Myocyte (in vitro differentiated cells): ENCODE results near the gene ATP2B2. TPM values are rescaled to one million over a fixed set of nuclear protein-coding genes. Genes with fewer than 3 reads are reported as not detected.

Experiments used
- DNase-seq: peaks from one replicate; pipeline ENCODE4 v3.0.0-alpha.2; 2012; ENCODE audit warnings: low read depth
- total RNA-seq: library from RNA; depleted of rRNA; stranded (reverse); fragments of >200 nt; gene quantifications from 2 replicates; pipeline ENCODE4 v1.2.3, GENCODE V29; 2014

Gene ATP2B2
- total RNA-seq, 1 donor from 2014 or later: 0.24 TPM

DNA sequence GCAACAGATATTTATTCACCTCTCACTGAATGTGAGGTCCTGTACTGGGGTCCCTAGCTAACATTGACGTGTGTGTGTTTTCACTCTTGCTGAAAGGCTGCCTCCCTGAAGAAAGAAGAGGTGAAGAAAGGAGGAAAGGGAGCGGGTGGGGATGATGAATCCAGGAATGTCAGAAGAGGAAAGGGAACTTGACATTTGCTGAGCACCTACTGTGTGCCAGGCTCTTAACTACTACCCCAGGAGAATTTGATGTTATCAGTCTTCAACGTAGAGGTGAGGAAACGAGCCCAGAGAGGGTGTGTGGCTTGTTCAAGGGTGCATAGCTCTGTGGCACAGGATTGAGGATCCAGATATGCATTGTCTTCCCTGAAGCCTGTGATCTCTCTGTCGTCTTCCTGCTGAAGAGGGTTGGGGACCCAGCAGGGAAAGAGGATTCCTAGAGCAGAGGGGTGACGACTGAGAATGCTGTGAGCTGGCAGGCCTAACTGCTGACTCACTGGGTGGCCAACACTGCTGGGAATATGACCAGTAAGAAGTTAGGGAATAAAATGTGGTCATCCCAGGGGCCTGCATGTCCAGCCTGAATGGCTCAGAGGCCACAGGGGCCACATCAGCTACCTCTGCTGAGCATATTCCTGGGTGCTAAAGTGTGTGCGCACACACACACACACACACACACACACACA, 6.6 kb upstream of the ATP2B2 start:
- DNase-seq: peak; percentile 71

DNA sequence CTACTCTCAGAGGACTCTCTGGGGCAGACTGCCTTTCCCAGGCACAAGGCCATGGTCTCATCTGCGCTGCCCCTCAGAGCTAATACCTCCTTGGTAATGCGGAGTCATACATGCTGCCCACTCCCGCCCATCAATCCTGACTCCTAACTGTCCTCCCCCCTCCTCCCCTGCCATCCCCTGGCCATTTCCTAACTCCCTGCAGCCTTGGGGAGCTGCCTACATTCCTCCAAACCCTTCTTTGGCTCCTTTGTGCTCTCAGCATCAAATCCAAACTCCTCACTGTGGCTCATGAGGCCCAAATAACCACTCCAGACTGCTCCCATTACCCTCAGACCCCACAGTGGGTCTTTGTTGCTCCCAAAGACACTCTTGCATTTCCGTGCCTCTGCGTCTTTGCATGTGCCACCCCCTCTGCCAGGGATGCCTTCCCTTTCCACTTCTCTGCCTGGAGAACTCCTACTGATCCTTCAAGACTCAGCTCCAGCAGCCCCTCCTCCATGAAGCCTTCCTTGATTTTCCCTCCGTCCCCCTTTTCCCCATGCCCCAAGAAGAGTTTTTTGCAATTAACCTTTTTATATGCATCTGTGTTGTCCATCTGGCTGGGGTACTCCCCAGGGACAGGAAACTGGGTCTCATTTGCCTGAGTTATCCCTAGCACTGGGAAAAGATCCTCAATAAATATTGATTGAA, 5.5 kb upstream of the ATP2B2 start:
- DNase-seq: no peak

DNA sequence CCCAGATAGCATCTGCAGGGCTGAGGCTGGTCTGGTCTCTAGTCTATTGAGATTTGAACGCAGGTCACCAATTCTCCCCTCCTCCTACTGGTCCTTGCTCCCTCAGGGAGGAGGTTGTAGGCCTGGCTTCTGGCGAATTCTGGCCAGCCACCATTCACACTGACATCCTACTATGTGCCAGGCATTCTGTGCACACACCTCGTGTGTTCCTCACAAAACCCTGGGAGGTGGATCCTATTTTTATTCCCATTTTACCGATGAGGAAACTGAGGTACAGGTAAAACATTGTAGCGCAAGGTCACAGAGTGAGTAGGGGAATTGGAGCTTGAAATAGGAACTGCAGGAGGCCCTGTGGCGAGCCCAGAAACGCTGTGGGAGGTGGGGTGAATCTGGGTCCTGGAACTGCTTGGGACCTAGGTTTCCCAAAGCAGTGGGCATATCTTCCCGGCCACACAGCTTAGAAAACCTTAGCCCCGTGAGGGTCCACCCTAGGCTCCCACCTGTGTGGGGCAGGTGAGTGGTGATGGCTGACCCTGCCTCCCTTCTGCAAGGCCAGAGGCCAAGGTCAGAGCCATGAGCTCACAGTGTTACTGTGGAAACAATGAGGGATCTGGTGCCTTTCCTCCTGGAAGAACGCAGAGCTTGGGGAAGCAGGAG, 4.8 kb upstream of the ATP2B2 start:
- no peak for DNase-seq

DNA sequence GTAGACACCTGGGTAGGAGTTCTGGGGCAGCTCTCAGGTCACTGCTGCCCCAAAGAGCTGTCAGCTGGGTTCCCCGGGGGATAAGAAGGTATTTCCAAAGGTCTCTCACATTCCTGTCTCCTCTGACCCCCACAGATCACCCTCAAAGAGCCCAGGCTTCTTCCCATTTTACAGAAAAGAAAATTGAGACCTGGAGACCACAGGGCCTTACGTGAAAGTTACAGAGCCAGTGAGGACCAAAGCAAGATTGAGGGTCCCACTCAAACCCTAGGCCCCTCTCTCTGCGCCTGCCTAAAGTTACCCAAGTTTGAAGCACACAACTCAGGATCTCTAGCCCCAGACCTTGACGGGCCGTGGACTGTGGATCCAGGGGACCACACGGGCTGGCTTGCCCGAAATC, 3.9 kb upstream of the ATP2B2 start:
- DNase-seq: no peak

DNA sequence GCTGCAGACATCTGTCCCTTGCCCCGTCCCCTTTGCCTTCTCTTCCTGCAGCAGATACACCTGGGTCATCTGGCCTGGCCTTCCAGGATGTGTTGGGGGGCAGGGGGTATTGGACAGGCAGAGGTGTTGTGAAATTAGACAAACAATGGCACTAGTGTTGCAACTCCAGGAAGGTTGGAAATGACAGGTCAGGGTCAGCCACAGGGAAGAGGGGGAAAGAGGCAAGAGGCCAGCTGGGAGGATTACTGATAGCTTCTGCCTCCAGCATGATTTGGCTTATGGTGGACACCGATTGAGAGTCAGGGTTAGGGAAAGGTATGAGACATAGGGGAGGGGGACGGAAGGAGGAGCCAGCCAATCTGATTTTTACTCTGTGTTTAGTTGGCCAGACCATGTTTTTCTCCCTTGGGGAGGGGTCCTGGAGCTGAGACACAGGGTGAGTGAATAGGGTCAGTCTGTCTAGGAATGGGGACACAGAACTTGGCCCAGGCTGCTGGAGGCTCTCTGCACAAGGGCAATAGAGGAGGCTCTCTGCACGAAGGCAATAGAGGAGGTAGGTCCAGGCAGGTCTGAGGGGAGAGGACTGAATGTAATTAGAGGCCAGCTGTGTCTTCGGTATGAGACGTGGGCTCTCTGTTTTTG, 3.4 kb upstream of the ATP2B2 start:
- no peak for DNase-seq

DNA sequence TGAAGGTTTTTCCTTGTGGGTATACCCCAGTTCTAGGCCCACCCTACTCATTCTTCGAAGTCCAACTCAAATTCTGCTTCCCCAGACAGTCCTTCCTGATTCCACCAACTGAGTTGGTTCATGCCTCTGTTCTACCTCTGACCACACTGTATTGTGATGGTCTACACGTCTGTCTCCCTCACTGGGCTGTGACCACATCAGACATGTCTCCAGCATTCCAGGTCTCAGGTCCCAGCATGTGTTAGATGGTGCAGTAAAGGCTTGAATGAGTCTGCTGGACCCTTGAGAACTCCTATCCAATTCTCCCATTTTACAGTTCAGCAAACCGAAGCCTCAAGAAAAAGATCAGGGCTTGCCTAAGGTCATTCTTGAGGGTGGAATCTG, 2.8 kb upstream of the ATP2B2 start:
- no peak for DNase-seq

DNA sequence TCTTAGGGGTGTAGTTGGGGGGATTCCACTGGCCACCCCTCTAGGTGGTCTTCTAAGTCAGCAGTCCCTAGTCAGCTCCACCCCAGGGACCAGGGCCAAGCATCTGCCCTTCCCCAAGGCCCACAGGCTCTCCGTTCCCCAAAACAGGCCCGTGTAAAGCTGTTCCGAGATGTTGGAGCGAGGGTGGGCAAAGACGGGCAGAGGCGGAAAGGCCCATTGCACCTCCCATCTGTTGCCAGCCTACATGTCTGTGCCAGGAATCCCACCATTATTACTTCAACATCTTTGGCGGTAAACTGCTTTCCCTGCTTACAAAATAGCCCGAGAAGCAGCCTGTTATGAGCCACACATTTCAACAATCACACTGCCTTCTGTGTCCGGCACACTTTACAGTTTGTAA, 1.9 kb upstream of the ATP2B2 start:
- no peak for DNase-seq

DNA sequence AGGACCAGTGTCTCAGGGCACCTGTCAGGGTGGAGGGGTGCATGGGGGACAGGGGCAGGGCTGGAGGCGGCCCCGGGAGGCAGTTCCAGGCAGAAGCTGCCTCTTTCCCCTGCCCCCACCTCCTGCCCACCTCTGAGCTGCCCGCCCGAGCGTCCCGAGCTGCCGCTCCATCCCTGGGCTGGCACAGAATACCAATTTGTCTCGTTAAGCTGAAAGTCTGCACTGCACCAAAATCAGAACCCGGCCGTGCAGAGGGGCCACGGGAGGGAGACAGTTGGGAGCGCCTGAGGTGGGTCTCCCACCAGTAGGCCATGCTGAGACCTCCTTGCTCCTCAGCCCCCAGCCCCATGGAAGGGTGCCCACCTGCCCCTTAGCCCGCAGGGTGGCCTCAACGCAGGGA, 1.3 kb upstream of the ATP2B2 start:
- DNase-seq: no peak

DNA sequence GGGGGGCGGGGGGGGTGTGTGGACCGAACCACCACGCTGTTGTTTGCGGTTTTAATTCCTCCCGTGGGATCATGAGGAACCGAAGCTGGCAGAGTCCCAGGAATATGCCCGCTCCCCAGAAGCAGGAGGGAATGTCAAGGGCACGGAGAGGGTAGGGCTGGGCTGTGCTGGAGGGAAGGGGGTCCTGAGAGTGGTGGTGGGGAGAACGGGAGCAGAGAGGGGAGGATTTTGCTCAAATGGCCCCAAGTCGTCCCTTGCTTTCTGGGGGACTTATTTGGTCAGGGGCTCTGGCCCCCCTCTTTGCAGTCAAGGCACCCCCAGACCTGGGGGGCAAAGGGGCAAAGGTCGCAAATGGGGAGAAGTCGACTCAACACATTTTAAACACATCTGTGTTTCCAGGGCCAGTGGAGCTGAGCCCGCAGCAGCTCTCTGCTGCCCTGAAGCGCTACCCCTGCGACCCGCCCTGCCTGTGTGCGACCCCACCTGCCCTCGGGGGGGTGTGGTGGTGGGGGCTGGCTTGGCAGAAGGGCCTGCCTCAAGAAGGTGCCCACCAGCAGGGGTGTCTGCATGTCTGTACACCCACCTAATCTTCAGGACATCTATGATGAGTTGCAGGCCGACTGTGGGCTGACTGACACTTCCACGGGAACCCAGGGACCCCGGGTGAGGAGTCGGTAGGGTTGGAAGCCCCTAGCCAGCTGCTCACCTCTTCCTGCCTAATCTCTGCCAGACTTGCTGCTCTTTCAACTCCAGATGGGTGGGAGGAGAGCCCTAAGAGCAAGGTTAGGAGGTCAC, 602 bp upstream of the ATP2B2 start:
- DNase-seq: no peak

DNA sequence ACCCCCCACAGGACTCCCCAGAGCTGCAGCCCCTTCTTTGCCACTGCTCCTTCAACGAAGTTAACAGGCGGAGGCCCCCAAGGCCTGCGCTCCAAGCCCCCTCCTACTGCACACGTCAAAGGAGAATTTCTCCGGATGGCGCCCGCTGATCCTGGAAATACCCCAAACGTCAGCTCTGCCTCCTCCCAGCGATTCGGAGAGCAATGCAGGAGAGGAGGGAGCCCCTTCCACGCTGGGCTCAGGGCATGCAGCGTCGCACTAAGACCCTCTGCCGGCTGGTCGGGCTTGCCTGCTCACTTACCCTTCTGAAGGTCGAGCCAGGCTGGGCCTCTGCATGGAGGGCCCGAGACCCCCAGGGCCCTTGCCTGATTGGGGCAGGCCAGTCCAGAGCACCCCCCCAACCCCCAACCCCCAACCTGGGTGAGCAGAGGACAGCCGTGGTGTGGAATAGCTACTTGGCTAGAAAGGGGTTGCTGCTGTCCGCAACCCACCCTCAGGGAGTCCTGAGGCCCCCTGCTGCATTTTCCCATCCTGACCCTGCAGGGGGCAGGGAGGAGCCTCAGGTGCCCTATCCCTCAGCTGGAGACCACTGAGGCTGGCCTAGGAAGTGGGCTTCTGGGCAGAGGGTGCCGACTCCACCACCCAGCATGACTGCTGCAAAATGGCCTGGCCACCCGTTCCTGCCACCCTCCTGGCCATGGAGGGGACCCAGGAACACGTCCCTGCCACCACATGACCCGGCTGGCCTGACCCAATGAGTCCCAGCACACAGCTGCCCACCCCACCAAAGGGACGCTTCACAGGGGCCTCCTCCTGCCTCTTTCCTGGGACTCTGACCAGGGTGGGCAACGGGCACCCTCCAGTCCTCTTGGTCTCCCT, 976 bp downstream of the ATP2B2 start:
- DNase-seq: no peak

DNA sequence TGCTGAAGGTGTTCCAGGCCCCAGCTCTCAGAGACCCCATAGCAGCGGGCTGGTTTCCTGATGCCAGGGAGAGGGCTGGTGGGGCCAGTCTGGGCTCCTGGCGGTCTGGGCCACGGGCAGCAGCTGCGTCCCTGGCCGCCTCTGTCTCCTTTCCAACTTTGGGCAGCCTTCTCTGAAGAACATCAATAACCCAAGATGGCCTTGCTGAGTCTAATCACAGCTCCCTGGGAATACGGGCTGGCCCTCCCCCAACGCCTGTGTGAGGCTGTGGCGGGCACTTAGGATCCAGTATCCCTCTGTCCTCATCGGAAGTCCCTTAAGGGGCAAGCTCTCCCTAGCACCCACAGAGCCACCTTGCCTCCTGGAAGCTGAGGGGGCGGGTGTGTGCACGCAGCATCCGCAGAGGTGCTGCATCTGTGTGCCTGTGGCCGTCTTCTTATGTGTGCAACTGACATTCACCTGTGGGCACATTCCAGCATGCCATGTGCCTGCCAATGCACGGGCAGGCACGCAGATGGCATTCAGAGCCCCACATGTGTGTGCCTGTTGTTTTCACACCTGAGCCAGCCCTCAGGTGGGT, 2.1 kb downstream of the ATP2B2 start:
- no peak for DNase-seq

DNA sequence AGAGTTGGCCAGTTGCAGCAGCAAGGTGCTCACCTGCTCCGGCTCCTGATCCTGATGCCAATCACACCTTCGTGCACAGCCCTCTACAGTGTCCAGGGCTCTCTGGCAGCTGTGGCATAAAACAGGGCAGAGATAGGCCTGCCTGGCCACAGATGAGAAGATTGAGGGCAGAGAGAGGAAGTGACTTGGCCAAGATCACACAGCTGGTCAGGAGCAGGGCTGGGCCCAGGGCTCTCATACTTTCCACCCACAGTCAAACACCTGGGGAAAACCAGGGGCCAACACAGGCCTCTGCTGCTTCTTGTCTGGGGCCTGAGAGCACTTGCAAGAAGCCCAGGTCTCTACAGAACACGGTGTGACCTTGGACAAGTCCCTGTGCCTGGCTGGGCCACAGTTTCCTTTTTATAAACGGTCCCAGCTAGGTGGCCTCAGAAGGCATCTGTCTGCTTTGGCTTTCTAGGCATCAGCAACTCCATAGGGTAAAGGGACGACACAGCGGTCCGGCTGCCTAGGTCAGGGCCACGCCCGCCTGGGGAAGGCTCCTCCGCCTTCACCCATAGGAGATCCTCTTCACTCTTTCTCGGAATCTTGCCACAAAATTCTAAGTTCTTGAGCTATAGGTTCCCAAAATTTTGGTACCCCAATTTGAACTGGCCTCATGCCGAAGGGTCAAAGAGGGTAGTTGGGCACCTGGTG, 3.1 kb downstream of the ATP2B2 start:
- DNase-seq: no peak

DNA sequence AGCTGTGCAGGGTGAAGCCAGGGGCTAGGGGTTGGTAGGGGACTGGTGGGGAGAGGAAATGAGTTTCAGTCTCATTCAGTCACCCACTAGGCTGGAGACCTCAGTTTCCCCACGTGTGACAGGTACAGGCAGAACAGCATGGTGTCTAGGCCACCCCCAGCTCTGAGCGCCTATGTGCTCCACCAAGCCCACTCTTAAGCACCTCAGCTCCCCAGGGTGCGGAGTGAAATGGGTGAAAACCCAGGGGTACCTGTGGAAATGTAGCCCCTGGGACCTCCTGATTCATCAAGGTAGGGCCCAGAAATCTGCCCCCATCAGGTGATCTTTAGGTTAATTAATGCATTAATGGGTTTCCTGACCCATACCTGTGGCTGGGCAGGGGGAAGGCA, 3.7 kb downstream of the ATP2B2 start:
- DNase-seq: no peak

DNA sequence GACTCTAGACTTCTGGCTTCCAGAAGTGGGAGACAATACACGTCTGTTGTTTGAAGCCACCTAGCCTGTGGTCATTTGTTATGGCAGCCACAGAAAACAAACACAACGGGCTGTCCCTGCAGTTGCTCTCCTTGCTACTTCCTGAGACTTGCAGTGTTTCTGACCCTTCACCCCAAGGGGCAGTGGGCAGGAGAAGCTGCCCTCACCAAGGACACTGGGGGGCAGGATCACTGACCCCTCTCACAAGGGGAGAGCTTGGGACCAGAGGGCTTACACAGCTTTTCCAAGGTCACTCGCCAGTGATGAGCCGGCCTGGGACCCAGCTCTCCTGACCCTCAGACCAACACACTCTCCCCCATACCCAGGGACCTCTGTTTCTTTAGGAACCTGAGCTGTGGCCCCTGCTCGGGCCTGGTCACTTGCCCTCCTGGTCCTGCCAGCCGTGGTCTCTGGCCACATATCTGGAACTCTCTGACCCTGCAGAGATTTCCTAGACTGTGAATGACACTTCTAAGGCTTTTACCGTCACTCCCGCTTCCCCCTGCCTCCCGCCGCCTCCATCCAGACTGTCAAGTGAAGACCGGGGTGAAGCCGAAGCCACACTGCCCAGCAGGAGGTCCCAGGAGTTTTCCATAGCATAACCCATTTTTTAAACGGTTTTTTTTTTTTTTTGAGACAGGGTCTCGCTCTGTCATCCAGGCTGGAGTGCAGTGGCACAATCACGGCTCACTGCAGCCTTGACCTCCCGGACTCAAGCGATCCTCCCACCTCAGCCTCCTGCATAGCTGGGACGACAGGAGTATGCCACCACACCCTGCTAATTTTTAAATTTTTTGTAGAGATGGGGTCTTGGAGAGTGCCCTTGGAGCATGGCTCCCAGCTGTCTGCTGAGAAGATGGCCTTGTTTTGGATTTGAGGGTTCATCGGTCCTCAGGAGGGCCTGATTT, 4.4 kb downstream of the ATP2B2 start:
- DNase-seq: no peak

DNA sequence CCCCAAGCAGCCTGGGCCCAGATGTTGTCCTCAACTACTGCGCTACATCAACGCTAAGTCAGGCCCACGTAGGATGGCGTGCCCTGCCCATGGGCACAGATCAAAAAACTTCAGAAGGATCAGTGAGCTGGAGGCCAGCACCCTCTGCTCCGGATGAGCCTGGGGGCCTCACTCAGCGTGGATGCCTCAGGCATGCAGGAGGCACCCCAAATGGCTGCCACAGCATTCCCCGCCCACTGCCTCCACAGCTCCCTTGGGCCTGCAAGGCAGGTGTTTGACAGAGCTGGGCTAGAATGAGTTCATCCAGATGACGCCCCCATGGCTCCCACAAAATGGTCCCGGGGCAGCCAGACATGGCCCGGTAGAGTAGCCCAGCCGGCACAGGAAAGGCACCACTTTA, 7.1 kb downstream of the ATP2B2 start:
- DNase-seq: no peak

DNA sequence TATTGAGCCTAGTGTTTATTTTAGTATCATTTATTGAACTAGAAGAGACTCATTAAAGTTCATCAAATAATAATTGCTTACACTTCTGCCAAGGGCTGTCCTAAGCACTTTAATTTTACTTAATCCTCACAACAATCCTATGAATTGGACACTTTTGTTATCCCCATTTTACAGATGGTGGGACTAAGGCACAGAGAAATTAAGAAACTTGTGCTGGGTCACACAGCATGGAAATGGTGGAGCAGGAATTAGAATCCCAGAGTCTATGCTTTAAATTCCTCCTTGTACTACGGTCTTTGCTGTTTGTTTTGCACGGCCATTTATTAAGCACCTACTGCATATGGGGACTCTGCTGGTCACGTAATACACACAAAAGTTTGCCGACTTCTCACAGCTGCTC, 7.9 kb downstream of the ATP2B2 start:
- DNase-seq: no peak

DNA sequence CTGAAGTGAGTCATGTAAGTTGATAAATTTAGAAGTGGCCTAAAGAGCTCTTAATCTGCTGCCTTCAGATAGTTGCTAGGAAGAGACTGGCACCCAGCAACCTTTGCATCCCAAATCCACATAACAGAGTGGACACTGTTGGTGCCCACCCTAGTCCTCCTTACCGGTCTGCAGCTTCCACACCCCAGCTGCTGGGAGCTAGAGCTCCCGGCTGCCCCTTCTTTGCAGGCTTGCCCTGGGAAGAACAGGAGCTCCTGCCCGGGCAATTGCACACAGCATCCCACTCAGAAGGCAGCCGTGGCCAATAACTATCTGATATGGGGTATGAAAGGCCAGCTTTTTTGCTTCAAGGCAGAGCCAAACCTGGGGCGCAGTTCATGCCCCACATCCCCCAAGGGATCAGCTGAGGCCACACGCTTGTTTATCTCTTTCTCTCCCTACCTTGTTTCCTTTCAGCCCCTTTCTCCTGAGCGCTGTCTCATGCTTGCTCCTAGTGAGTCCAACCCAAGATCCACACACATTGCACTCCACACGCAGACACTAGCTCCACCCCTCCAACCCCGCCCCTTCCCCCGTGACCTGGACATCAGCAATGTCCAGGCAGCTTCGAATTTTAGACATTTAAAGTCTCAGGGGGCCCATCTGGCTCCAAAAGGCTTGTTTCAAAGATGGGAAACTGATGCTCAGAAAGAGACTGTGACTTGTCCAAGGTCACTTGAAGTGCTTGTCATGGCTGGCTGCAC, 9.1 kb downstream of the ATP2B2 start:
- no peak for DNase-seq

DNA sequence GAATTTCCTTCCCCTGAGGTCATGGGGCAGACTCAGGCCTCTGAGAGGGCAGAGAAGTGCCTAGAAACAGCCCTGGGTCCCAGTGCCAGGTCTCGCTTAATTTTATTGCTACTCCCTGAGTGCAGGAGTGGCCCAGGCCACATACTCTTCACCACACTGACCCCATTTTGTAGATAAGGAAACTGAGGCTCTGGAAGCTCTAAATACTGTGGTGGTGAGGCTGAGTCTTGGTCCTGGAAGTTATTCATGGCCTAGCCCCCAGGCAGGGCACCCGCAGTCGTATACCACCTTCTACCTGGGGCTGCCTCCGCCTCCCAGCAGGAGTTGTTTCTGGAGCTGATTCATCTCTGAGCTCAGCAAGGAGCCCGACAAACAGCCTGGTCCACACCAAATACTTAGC, 9.8 kb downstream of the ATP2B2 start:
- no peak for DNase-seq
